Caco-2 (cell line): ENCODE data around the gene CYP2W1. TPM values are rescaled to one million over a fixed set of nuclear protein-coding genes. Genes with fewer than 3 reads are reported as not detected.
"Not testable (repeated sequence)": the region's sequence is repeated elsewhere in the genome, so short reads cannot be mapped to it uniquely, and the experiment has no call there.

Source experiments
- BruUV-seq: library from RNA; stranded (reverse); fragments of 400-500 nt; replicated peaks from 2 replicates; lab custom pipeline; 2021; lab: Mats Ljungman, UMichigan
- CTCF ChIA-PET: fragments of 300-600 bp; sonication (Branson Sonifier 250); formaldehyde crosslinking; loops from one replicate; lab custom pipeline; 2022; ENCODE audit warnings: antibody characterized with exemption; lab: Charles Lee
- POLR2A ChIA-PET: fragments of 300-600 bp; sonication (Branson Sonifier 250); formaldehyde crosslinking; loops from one replicate; lab custom pipeline; 2022; ENCODE audit warnings: antibody characterized with exemption; lab: Charles Lee
- DNase-seq, 2 experiments: peaks; one replicate each; pipeline versions ENCODE4 v3.0.0 to v3.0.0-alpha.2; 2020 to 2022
- H3K27me3 ChIP-seq: replicated peaks from 2 replicates; pipeline ENCODE4 v1.6.0; 2011; ENCODE audit warnings: low read length; ENCODE audit not compliant: control insufficient read depth, insufficient read depth
- H3K36me3 ChIP-seq: 2 replicates; pipeline ENCODE4 v1.5.1; 2011; ENCODE audit warnings: low read length; ENCODE audit not compliant: control insufficient read depth, insufficient read depth
- H3K4me1 ChIP-seq: fragments of 250-450 bp; sonication (Bioruptor Pico); 2 replicates; pipeline ENCODE4 v1.5.1; 2020; ENCODE audit warnings: mild to moderate bottlenecking
- H3K4me3 ChIP-seq: 2 replicates; pipeline ENCODE4 v1.5.1; 2011; ENCODE audit warnings: low read depth, mild to moderate bottlenecking, control low read depth, low read length
- H3K9me3 ChIP-seq: fragments of 250-450 bp; sonication (Bioruptor Pico); 2 replicates; pipeline ENCODE4 v1.5.1; 2020; ENCODE audit warnings: mild to moderate bottlenecking, moderate library complexity
- H3K27ac Mint-ChIP-seq: one replicate; pipeline ENCODE4 v1.8.0; 2022; ENCODE audit warnings: mixed read lengths; ENCODE audit not compliant: unreplicated experiment
- H3K27me3 Mint-ChIP-seq: one replicate; pipeline ENCODE4 v1.8.0; 2022; ENCODE audit warnings: mixed read lengths; ENCODE audit not compliant: insufficient read depth, unreplicated experiment
- H3K36me3 Mint-ChIP-seq: one replicate; pipeline ENCODE4 v1.8.0; 2022; ENCODE audit warnings: mild to moderate bottlenecking, mixed read lengths; ENCODE audit not compliant: insufficient read depth, unreplicated experiment
- H3K4me1 Mint-ChIP-seq: one replicate; pipeline ENCODE4 v1.8.0; 2022; ENCODE audit warnings: low read depth, mixed read lengths; ENCODE audit not compliant: unreplicated experiment
- H3K4me3 Mint-ChIP-seq: one replicate; pipeline ENCODE4 v1.8.0; 2022; ENCODE audit warnings: mild to moderate bottlenecking, moderate library complexity, mixed read lengths; ENCODE audit not compliant: unreplicated experiment
- H3K9me3 Mint-ChIP-seq: one replicate; pipeline ENCODE4 v1.8.0; 2022; ENCODE audit warnings: mixed read lengths; ENCODE audit not compliant: unreplicated experiment
- intact Hi-C: fragments of 100-400 bp; cut with micrococcal nuclease; formaldehyde crosslinking; loops from one replicate; pipeline ENCODE4 v1.10.0; 2022; ENCODE audit not compliant: unreplicated experiment
- total RNA-seq: library from RNA; stranded (reverse); gene quantifications from 2 replicates; pipeline ENCODE4 v1.2.3, GENCODE V29; 2022
- TF ChIP-seq, protein P1 (sequence below), 2 experiments: fragments of 200-600 bp in 1 of 2; IDR thresholded peaks; 1 replicate in 1 of 2; 2 replicates in 1 of 2; pipeline versions ENCODE4 v1.5.1 to v1.8.0; 2011 to 2022; ENCODE audit warnings: antibody characterized with exemption in 1 of 2, control low read depth in 1 of 2, inconsistent platforms in 1 of 2, low read depth in 1 of 2, low read length in 1 of 2, mild to moderate bottlenecking in 1 of 2, moderate library complexity in 1 of 2; ENCODE audit not compliant: insufficient read depth in 1 of 2, severe bottlenecking in 1 of 2, unreplicated experiment in 1 of 2

The CYP2W1 gene
- total RNA-seq, 1 experiment from 2014 or later, result 24.0 TPM

DNA sequence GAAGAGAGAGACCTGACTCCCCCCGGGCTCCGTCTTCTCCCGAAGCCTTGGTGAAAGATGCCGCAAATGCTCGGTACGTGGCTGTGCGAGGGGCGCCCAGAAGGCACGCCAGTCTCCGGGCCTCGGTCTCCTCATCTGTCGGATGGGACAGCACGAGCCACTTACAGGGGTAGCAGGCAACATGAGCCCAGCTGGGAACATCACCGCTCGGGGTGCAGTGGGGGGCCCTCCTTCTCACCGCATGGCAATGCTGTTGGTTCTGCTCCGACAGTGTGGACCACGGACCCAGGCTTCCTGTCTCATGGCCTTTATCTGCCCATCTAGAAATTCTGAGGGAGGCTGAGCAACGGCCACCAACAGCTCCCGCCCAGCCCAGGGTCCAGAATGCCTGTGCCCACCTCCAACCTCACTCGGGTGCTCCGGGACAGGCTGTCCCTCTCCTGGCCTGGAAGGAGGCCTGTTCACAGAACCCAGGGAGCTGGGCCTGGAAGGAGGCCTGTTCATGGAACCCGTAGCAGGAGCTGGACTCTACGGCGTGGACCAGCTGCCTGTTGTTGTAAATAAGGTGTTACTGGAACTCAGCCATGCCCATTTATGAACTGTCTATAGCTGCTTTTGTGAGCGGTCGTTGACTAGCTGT is 44.3 kb upstream of the CYP2W1 start:
- POLR2A ChIA-PET, result no interaction called here
- no peaks in the 10 kb centered on the region for H3K27me3 Mint-ChIP-seq
- H3K4me1 ChIP-seq, result no peaks in the 10 kb centered on the region
- H3K27ac Mint-ChIP-seq, result peak overlapping the region; percentile 15
- H3K9me3 ChIP-seq, result peaks cover 9% of the 10 kb centered on the region; the same call in 1 of the 2 replicates
- no TSS peak for BruUV-seq
- no peaks in the 10 kb centered on the region for H3K4me1 Mint-ChIP-seq
- no peak overlapping the region for H3K4me3 ChIP-seq
- H3K36me3 ChIP-seq, result peaks cover 1% of the 10 kb centered on the region
- intact Hi-C loops, result no loop called here
- no peaks in the 10 kb centered on the region for H3K27me3 ChIP-seq
- no peak overlapping the region for H3K4me3 Mint-ChIP-seq
- peaks cover 32% of the 10 kb centered on the region for H3K36me3 Mint-ChIP-seq
- DNase-seq, result no peak
- CTCF ChIA-PET, result no interaction called here
- TF ChIP-seq, protein P1, sequence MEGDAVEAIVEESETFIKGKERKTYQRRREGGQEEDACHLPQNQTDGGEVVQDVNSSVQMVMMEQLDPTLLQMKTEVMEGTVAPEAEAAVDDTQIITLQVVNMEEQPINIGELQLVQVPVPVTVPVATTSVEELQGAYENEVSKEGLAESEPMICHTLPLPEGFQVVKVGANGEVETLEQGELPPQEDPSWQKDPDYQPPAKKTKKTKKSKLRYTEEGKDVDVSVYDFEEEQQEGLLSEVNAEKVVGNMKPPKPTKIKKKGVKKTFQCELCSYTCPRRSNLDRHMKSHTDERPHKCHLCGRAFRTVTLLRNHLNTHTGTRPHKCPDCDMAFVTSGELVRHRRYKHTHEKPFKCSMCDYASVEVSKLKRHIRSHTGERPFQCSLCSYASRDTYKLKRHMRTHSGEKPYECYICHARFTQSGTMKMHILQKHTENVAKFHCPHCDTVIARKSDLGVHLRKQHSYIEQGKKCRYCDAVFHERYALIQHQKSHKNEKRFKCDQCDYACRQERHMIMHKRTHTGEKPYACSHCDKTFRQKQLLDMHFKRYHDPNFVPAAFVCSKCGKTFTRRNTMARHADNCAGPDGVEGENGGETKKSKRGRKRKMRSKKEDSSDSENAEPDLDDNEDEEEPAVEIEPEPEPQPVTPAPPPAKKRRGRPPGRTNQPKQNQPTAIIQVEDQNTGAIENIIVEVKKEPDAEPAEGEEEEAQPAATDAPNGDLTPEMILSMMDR (IDR thresholded peaks at IDR 0.05; ENCODE audit: insufficient read depth in 1 of 2, low read depth in 1 of 2, low read length in 1 of 2, severe bottlenecking in 1 of 2, unreplicated experiment in 1 of 2), result no peak
- H3K9me3 Mint-ChIP-seq, result peaks cover 17% of the 10 kb centered on the region

DNA sequence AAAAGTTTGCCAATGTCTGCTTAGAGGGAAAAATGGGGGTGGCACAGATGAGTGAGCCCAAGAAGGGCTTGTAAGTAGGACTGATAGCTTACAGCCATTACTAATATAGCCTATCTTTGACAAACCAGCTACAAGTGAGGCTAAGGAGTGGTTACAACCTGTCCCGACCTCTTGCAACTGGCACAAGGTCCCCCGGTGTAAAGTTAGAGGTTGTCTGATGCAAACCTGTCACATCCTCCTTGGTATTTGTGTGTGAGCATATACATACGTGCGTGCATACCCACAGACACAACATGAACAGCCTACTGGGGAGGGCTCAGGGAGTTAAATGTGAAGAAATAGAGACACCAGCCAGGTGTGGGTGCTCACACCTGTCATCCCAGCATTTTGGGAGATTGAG is 43.1 kb upstream of the CYP2W1 start:
- no peak for DNase-seq
- peaks cover 23% of the 10 kb centered on the region for H3K36me3 Mint-ChIP-seq
- H3K27me3 ChIP-seq, result no peaks in the 10 kb centered on the region
- H3K4me1 ChIP-seq, result peaks cover 5% of the 10 kb centered on the region
- peaks cover 9% of the 10 kb centered on the region; the same call in 1 of the 2 replicates for H3K9me3 ChIP-seq
- peaks cover 1% of the 10 kb centered on the region for H3K36me3 ChIP-seq
- BruUV-seq, result no TSS peak
- TF ChIP-seq, protein P1 (IDR thresholded peaks at IDR 0.05; ENCODE audit: insufficient read depth in 1 of 2, low read depth in 1 of 2, low read length in 1 of 2, severe bottlenecking in 1 of 2, unreplicated experiment in 1 of 2), result no peak
- peaks cover 17% of the 10 kb centered on the region for H3K9me3 Mint-ChIP-seq
- CTCF ChIA-PET, result interaction anchor here (0.7 kb wide), 1 partner anchor 1795 kb away, joined by 3 read pairs; no protein-coding TSS in a partner anchor
- no peak overlapping the region for H3K27ac Mint-ChIP-seq
- no peak overlapping the region for H3K4me3 ChIP-seq
- POLR2A ChIA-PET, result no interaction called here
- no peak overlapping the region for H3K4me3 Mint-ChIP-seq
- no peaks in the 10 kb centered on the region for H3K27me3 Mint-ChIP-seq
- H3K4me1 Mint-ChIP-seq, result no peaks in the 10 kb centered on the region
- intact Hi-C loops, result no loop called here

DNA sequence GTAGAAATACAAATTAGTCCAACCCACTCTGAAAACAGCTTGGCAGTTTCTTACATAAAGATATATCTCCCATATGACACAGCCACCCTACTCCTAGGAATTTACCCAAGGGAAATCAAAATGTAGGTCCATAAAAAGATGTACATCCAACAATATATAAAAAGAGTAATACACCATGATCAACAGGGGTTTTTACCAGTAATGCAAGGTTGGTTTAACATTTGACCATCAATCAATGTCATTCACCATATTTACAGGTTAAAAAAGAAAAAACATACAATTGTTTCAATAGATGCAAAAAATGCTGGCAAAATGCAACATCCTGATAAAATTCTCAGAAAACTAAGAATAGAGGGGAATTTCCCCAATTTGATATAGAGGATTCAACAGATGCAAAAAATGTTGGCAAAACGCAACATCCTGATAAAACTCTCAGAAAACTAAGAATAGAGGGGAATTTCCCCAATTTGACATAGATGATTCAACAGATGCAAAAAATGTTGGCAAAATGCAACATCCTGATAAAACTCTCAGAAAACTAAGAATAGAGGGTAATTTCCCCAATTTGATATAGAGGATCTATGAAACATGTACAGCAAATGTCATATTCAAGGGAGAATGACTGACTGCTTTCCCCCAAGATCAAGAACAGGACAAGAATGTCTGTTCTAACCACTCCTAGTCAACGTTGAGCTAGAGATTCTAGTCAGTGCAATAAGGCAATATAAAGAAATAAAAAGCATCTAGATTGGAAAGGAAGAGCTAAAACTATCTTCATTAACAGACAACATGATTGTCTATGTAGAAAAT is 42.2 kb upstream of the CYP2W1 start:
- no peak for DNase-seq
- Histone ChIP-seq H3K27me3 (no peaks in the 10 kb centered on the region), H3K4me3 (no peak overlapping the region), H3K4me1 (peaks cover 10% of the 10 kb centered on the region), H3K9me3 (peaks cover 9% of the 10 kb centered on the region; the same call in 1 of the 2 replicates), H3K36me3 (peaks cover 1% of the 10 kb centered on the region; the same call in 1 of the 2 replicates)
- intact Hi-C loops, result no loop called here
- CTCF ChIA-PET, result no interaction called here
- TF ChIP-seq, protein P1 (IDR thresholded peaks at IDR 0.05; ENCODE audit: insufficient read depth in 1 of 2, low read depth in 1 of 2, low read length in 1 of 2, severe bottlenecking in 1 of 2, unreplicated experiment in 1 of 2), result no peak
- H3K27ac Mint-ChIP-seq, result peak overlapping the region; percentile 48
- H3K27me3 Mint-ChIP-seq, result no peaks in the 10 kb centered on the region
- BruUV-seq, result no TSS peak
- POLR2A ChIA-PET, result no interaction called here
- no peak overlapping the region for H3K4me3 Mint-ChIP-seq
- peaks cover 17% of the 10 kb centered on the region for H3K9me3 Mint-ChIP-seq
- no peaks in the 10 kb centered on the region for H3K4me1 Mint-ChIP-seq
- peaks cover 20% of the 10 kb centered on the region for H3K36me3 Mint-ChIP-seq

DNA sequence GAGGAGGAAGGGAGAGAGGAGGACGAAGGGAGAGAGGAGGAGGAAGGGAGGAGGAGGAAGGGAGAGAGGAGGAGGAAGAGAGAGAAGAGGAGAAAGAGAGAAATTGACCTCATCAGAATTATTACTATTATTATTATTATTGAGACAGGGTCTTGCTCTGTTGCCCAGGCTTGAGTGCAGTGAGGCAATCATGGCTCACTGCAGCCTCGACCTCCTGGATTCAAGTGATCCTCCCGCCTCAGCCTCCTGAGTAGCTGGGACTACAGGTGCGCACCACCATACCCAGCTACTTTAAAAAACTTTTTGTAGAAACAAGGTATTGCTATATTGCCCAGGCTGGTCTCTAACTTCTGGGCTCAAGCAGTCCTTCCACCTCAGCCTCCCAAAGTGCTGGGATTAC is 39.2 kb upstream of the CYP2W1 start:
- H3K36me3 Mint-ChIP-seq, result peaks cover 10% of the 10 kb centered on the region
- H3K4me3 ChIP-seq, H3K4me1 Mint-ChIP-seq, DNase-seq, intact Hi-C loops, H3K4me3 Mint-ChIP-seq, H3K9me3 ChIP-seq, CTCF ChIA-PET, H3K36me3 ChIP-seq, POLR2A ChIA-PET, H3K27me3 ChIP-seq, H3K27me3 Mint-ChIP-seq, H3K27ac Mint-ChIP-seq, BruUV-seq: not testable (repeated sequence)
- peaks cover 33% of the 10 kb centered on the region for H3K4me1 ChIP-seq
- peaks cover 17% of the 10 kb centered on the region for H3K9me3 Mint-ChIP-seq
